ENCODE data around the gene COBL.

The COBL gene

GRCh38 chr7:51340936-51341335 is 24.3 kb upstream of the COBL start:
- Histone ChIP-seq H3K4me1 (ENCODE audit: control extremely low read depth in 1 of 4, control insufficient read depth in 4 of 4, insufficient read depth in 4 of 4, low read length in 3 of 4) (peaks cover 0 to 12% (median 3%) of the 10 kb centered on the region in 4 experiments), H3K27ac (ENCODE audit: insufficient read depth in 1 of 2, low read depth in 1 of 2, low read length in 2 of 2, poor library complexity in 1 of 2, severe bottlenecking in 2 of 2) (no peak overlapping the region), H3K36me3 (ENCODE audit: control insufficient read depth in 4 of 4, insufficient read depth in 4 of 4, low read length in 3 of 4) (no peaks in the 10 kb centered on the region), H3K4me3 (ENCODE audit: control insufficient read depth in 1 of 7, extremely low read depth in 1 of 7, insufficient read depth in 4 of 7, low read depth in 2 of 7, low read length in 6 of 7) (no peak overlapping the region), H3K27me3 (replicated peaks in 2 of 5; ENCODE audit: control insufficient read depth in 4 of 5, insufficient read depth in 5 of 5, low read length in 4 of 5) (peaks cover 0 to 2% (median 0%) of the 10 kb centered on the region in 5 experiments), H3K9me3 (ENCODE audit: control extremely low read depth in 1 of 5, control insufficient read depth in 4 of 5, insufficient read depth in 2 of 5, low read depth in 1 of 5, low read length in 4 of 5) (no peaks in the 10 kb centered on the region)
- DNase-seq: no peak
- 84% methylated on average over 5 of the region's 6 CpGs for WGBS (ENCODE audit: insufficient coverage)
- ChIA-PET POLR2A (no interaction called here), CTCF (interaction anchor here (1.4 to 1.7 kb wide), 2 partner anchors 14 to 27 kb away, joined by 5 read pairs; no protein-coding TSS in a partner anchor)

DNA sequence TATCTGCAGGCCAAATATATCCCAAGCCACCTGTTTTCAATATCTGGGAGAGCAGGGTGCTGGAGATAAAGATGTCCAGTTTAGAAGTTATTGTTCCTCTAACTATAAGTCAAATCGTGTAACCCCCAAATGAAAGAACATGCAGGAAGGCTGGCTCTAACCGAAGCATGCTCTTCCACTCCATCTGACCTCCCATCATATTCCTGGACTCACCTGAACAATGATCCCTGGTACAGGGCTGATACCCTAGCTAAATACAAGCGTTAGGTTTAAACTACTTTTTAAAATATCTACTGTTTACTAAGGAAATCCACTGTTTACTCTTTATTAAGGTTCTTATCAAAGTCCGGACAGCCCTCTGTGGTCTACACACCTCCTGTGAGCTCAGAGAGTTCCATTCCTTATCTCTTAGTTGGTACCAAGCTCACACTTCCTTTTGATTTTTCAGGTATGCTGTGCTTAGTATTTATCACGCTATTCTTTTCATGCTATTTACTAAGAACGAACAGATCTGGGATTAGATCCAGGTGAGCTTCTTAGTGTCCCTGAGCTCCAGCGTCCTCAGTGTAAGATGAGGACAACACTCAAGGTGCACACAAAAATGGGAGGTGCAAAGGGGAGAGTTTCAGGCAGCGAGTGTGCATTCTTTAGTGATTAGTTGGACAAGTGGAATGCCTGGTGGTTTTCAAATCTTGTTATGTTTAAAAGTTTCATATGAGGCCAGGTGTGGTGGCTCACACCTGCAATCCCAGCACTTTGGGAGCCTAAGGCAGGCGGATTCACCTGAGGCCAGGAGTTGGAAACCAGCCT is 23.6 kb upstream of the COBL start:
- Histone ChIP-seq H3K4me1 (ENCODE audit: control extremely low read depth in 1 of 4, control insufficient read depth in 4 of 4, insufficient read depth in 4 of 4, low read length in 3 of 4) (peaks cover 0 to 12% (median 3%) of the 10 kb centered on the region in 4 experiments), H3K36me3 (ENCODE audit: control insufficient read depth in 4 of 4, insufficient read depth in 4 of 4, low read length in 3 of 4) (no peaks in the 10 kb centered on the region), H3K27me3 (replicated peaks in 2 of 5; ENCODE audit: control insufficient read depth in 4 of 5, insufficient read depth in 5 of 5, low read length in 4 of 5) (peaks cover 0 to 2% (median 0%) of the 10 kb centered on the region in 5 experiments), H3K9me3 (ENCODE audit: control extremely low read depth in 1 of 5, control insufficient read depth in 4 of 5, insufficient read depth in 2 of 5, low read depth in 1 of 5, low read length in 4 of 5) (no peaks in the 10 kb centered on the region), H3K27ac (ENCODE audit: insufficient read depth in 1 of 2, low read depth in 1 of 2, low read length in 2 of 2, poor library complexity in 1 of 2, severe bottlenecking in 2 of 2) (no peak overlapping the region), H3K4me3 (ENCODE audit: control insufficient read depth in 1 of 7, extremely low read depth in 1 of 7, insufficient read depth in 4 of 7, low read depth in 2 of 7, low read length in 6 of 7) (no peak overlapping the region)
- DNase-seq: peak in 2 of 3 donors; percentile 31 to 40
- WGBS (ENCODE audit: insufficient coverage): 62% methylated on average over 7 of the region's 9 CpGs
- CTCF ChIA-PET: interaction anchor here (1.4 to 1.7 kb wide), 2 partner anchors 14 to 28 kb away, joined by 5 read pairs; no protein-coding TSS in a partner anchor
- POLR2A ChIA-PET: no interaction called here

DNA sequence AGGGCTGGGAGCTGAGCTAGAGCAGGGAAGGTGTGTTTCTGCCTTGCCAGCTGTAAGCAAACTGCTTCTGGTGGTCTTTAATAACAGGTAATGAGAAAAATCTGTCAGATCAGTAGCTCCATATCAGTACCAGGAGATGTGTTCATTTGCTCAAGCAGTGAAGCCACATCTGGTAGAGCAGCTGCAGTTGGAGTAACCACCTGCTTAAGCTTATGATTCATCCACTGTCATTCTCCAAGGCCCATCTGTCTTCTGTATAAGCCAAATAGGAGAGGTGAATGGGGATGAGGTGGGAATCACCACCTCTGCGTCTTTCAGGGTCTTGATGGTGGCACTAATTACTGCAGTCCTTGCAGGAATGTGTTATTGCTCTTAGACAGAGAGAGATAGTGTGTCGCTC is 18.4 kb upstream of the COBL start:
- 92% methylated on average over 2 of the region's 2 CpGs for WGBS (ENCODE audit: insufficient coverage)
- peaks cover 0 to 4% (median under 1%) of the 10 kb centered on the region in 4 experiments for H3K4me1 ChIP-seq (ENCODE audit: control extremely low read depth in 1 of 4, control insufficient read depth in 4 of 4, insufficient read depth in 4 of 4, low read length in 3 of 4)
- POLR2A ChIA-PET: no interaction called here
- H3K36me3 ChIP-seq (ENCODE audit: control insufficient read depth in 4 of 4, insufficient read depth in 4 of 4, low read length in 3 of 4): no peaks in the 10 kb centered on the region
- H3K27ac ChIP-seq (ENCODE audit: insufficient read depth in 1 of 2, low read depth in 1 of 2, low read length in 2 of 2, poor library complexity in 1 of 2, severe bottlenecking in 2 of 2): no peak overlapping the region
- H3K9me3 ChIP-seq (ENCODE audit: control extremely low read depth in 1 of 5, control insufficient read depth in 4 of 5, insufficient read depth in 2 of 5, low read depth in 1 of 5, low read length in 4 of 5): no peaks in the 10 kb centered on the region
- CTCF ChIA-PET: no interaction called here
- H3K27me3 ChIP-seq (replicated peaks in 2 of 5; ENCODE audit: control insufficient read depth in 4 of 5, insufficient read depth in 5 of 5, low read length in 4 of 5): no peaks in the 10 kb centered on the region
- no peak overlapping the region for H3K4me3 ChIP-seq (ENCODE audit: control insufficient read depth in 1 of 7, extremely low read depth in 1 of 7, insufficient read depth in 4 of 7, low read depth in 2 of 7, low read length in 6 of 7)
- no peak for DNase-seq

GRCh38 chr7:51329696-51330263 is 13.2 kb upstream of the COBL start:
- H3K4me3 ChIP-seq (ENCODE audit: control insufficient read depth in 1 of 7, extremely low read depth in 1 of 7, insufficient read depth in 4 of 7, low read depth in 2 of 7, low read length in 6 of 7): no peak overlapping the region
- 98% methylated on average over 4 of the region's 4 CpGs for WGBS (ENCODE audit: insufficient coverage)
- no peaks in the 10 kb centered on the region for H3K4me1 ChIP-seq (ENCODE audit: control extremely low read depth in 1 of 4, control insufficient read depth in 4 of 4, insufficient read depth in 4 of 4, low read length in 3 of 4)
- H3K27me3 ChIP-seq (replicated peaks in 2 of 5; ENCODE audit: control insufficient read depth in 4 of 5, insufficient read depth in 5 of 5, low read length in 4 of 5): peaks cover 0 to 5% (median 2%) of the 10 kb centered on the region in 5 experiments
- ChIA-PET CTCF (interaction anchor here (1.1 to 1.2 kb wide), 2 partner anchors 15 to 168 kb away, joined by 3 read pairs; no protein-coding TSS in a partner anchor), POLR2A (no interaction called here)
- no peak for DNase-seq
- no peaks in the 10 kb centered on the region for H3K36me3 ChIP-seq (ENCODE audit: control insufficient read depth in 4 of 4, insufficient read depth in 4 of 4, low read length in 3 of 4)
- no peak overlapping the region for H3K27ac ChIP-seq (ENCODE audit: insufficient read depth in 1 of 2, low read depth in 1 of 2, low read length in 2 of 2, poor library complexity in 1 of 2, severe bottlenecking in 2 of 2)
- H3K9me3 ChIP-seq (ENCODE audit: control extremely low read depth in 1 of 5, control insufficient read depth in 4 of 5, insufficient read depth in 2 of 5, low read depth in 1 of 5, low read length in 4 of 5): no peaks in the 10 kb centered on the region

DNA sequence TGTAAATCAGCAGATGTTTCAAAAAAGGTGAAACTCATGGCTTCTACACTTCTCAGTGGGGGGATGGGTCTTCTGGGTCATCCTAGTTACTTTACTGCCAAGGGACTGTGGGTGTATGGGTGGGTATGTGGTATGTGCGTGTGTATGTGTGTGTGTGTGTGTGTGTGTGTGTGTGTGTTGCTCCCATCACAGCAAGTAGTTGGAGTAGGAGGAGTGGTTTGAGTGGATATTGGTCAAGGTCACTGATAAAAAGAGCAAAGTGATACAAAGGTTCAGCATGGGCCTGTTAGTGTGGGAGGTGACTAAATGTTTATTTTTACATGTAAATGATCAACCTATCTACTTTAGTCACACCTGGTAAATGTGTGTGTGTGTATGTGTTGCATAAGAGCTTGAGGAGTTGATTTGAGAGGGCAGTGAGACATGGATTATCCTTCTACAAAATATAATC is 11.8 kb upstream of the COBL start:
- DNase-seq: no peak
- Histone ChIP-seq H3K4me3 (ENCODE audit: control insufficient read depth in 1 of 7, extremely low read depth in 1 of 7, insufficient read depth in 4 of 7, low read depth in 2 of 7, low read length in 6 of 7) (no peak overlapping the region), H3K4me1 (ENCODE audit: control extremely low read depth in 1 of 4, control insufficient read depth in 4 of 4, insufficient read depth in 4 of 4, low read length in 3 of 4) (no peaks in the 10 kb centered on the region), H3K27me3 (replicated peaks in 2 of 5; ENCODE audit: control insufficient read depth in 4 of 5, insufficient read depth in 5 of 5, low read length in 4 of 5) (peaks cover 0 to 5% (median 2%) of the 10 kb centered on the region in 5 experiments), H3K9me3 (ENCODE audit: control extremely low read depth in 1 of 5, control insufficient read depth in 4 of 5, insufficient read depth in 2 of 5, low read depth in 1 of 5, low read length in 4 of 5) (no peaks in the 10 kb centered on the region), H3K27ac (ENCODE audit: insufficient read depth in 1 of 2, low read depth in 1 of 2, low read length in 2 of 2, poor library complexity in 1 of 2, severe bottlenecking in 2 of 2) (no peak overlapping the region), H3K36me3 (ENCODE audit: control insufficient read depth in 4 of 4, insufficient read depth in 4 of 4, low read length in 3 of 4) (no peaks in the 10 kb centered on the region)
- ChIA-PET CTCF (interaction anchor here (0.7 to 1.2 kb wide), 2 partner anchors 16 to 23 kb away, joined by 3 read pairs; no protein-coding TSS in a partner anchor), POLR2A (interaction anchor here (0.7 kb wide), 1 partner anchor 337 kb away, joined by 4 read pairs; no protein-coding TSS in a partner anchor)
- 83% methylated on average over 1 of the region's 1 CpG for WGBS (ENCODE audit: insufficient coverage)

DNA sequence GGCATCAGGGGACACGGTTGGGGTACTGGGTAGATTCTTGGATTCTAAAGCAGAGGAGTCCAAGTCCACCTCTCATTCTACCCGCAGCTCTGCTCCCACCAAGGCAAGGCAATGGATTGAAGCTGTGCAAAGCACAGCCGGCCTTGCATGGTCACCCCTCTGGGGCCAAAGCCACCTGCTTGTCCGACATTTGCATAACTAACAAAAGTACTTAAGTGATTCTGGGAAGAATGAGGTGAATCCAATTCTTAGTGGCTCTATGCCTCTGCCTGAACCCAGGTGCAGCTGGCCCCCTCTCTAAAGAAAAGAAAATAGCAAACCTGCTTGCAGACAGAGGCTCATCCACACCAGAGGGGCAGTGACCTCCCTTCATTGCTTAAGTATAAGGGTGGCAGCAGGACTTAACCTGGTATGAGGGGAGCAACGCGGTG is 10.7 kb upstream of the COBL start:
- POLR2A ChIA-PET: no interaction called here
- DNase-seq: no peak
- CTCF ChIA-PET: no interaction called here
- no peaks in the 10 kb centered on the region for H3K36me3 ChIP-seq (ENCODE audit: control insufficient read depth in 4 of 4, insufficient read depth in 4 of 4, low read length in 3 of 4)
- H3K4me1 ChIP-seq (ENCODE audit: control extremely low read depth in 1 of 4, control insufficient read depth in 4 of 4, insufficient read depth in 4 of 4, low read length in 3 of 4): no peaks in the 10 kb centered on the region
- no peaks in the 10 kb centered on the region for H3K9me3 ChIP-seq (ENCODE audit: control extremely low read depth in 1 of 5, control insufficient read depth in 4 of 5, insufficient read depth in 2 of 5, low read depth in 1 of 5, low read length in 4 of 5)
- H3K4me3 ChIP-seq (ENCODE audit: control insufficient read depth in 1 of 7, extremely low read depth in 1 of 7, insufficient read depth in 4 of 7, low read depth in 2 of 7, low read length in 6 of 7): no peak overlapping the region
- 80% methylated on average over 4 of the region's 6 CpGs for WGBS (ENCODE audit: insufficient coverage)
- peaks cover 0 to 5% (median 2%) of the 10 kb centered on the region in 5 experiments for H3K27me3 ChIP-seq (replicated peaks in 2 of 5; ENCODE audit: control insufficient read depth in 4 of 5, insufficient read depth in 5 of 5, low read length in 4 of 5)
- no peak overlapping the region for H3K27ac ChIP-seq (ENCODE audit: insufficient read depth in 1 of 2, low read depth in 1 of 2, low read length in 2 of 2, poor library complexity in 1 of 2, severe bottlenecking in 2 of 2)

Measured in common myeloid progenitor, CD34-positive (primary cell).